Liver (tissue), 3 donors: ENCODE data around the gene FES.

Experiments
- CTCF ChIP-seq: fragments of 150-350 bp; IDR thresholded peaks from 2 replicates; pipeline ENCODE4 v1.5.1; 2017; ENCODE audit warnings: improper control_type of control experiment, low read depth, low read length; ENCODE audit not compliant: missing input control
- EGR1 ChIP-seq, 2 donors: IDR thresholded peaks; 2 replicates each; pipeline ENCODE4 v1.6.1; 2016 to 2018; ENCODE audit warnings: antibody characterized with exemption in 2 of 2, low read depth in 2 of 2
- GABPA ChIP-seq, 2 donors: IDR thresholded peaks in 1 of 2; conservative IDR thresholded peaks in 1 of 2; 2 replicates each; pipeline ENCODE4 v1.6.1; 2016; ENCODE audit warnings: antibody characterized with exemption in 2 of 2, mild to moderate bottlenecking in 1 of 2, moderate library complexity in 1 of 2
- JUND ChIP-seq, 2 donors: IDR thresholded peaks; 2 replicates each; pipeline ENCODE4 v1.6.1; 2016; ENCODE audit warnings: antibody characterized with exemption in 2 of 2
- MAX ChIP-seq: IDR thresholded peaks from 2 replicates; pipeline ENCODE4 v1.6.1; 2016; ENCODE audit warnings: antibody characterized with exemption
- NR2F2 ChIP-seq: IDR thresholded peaks from 2 replicates; pipeline ENCODE4 v1.6.1; 2016; ENCODE audit warnings: antibody characterized with exemption
- RAD21 ChIP-seq, 2 donors: IDR thresholded peaks; 2 replicates each; pipeline ENCODE4 v1.6.1; 2016; ENCODE audit warnings: antibody characterized with exemption in 2 of 2, mild to moderate bottlenecking in 2 of 2
- REST ChIP-seq: IDR thresholded peaks from 2 replicates; pipeline ENCODE4 v1.6.1; 2016; ENCODE audit warnings: antibody characterized with exemption, mild to moderate bottlenecking
- RXRA ChIP-seq, 2 donors: IDR thresholded peaks; 2 replicates each; pipeline ENCODE4 v1.6.1; 2017 to 2018; ENCODE audit warnings: antibody characterized with exemption in 2 of 2, mild to moderate bottlenecking in 1 of 2
- SP1 ChIP-seq: IDR thresholded peaks from 2 replicates; pipeline ENCODE4 v1.6.1; 2018; ENCODE audit warnings: antibody characterized with exemption, mild to moderate bottlenecking
- TAF1 ChIP-seq: conservative IDR thresholded peaks from 2 replicates; pipeline ENCODE4 v1.6.1; 2016; ENCODE audit warnings: antibody characterized with exemption, mild to moderate bottlenecking
- YY1 ChIP-seq: IDR thresholded peaks from 2 replicates; pipeline ENCODE4 v1.6.1; 2016; ENCODE audit warnings: antibody characterized with exemption, mild to moderate bottlenecking
- TF ChIP-seq, protein P1 (sequence below): IDR thresholded peaks from 2 replicates; pipeline ENCODE4 v1.6.1; 2016; ENCODE audit warnings: antibody characterized with exemption
- TF ChIP-seq, protein P2 (sequence below): IDR thresholded peaks from 2 replicates; pipeline ENCODE4 v1.6.1; 2016; ENCODE audit warnings: antibody characterized with exemption
- donor health status: healthy.
- donor health status: healthy.

GRCh38 chr15:90875549-90875981, 8.7 kb upstream of the FES start:
- TF ChIP-seq JUND (IDR thresholded peaks at IDR 0.05) (no peak), EGR1 (IDR thresholded peaks at IDR 0.05; ENCODE audit: low read depth in 2 of 2) (no peak), CTCF (no peak), RAD21 (IDR thresholded peaks at IDR 0.05) (no peak), MAX (no peak), TAF1 (no peak), NR2F2 (no peak), REST (no peak), YY1 (no peak), GABPA (IDR thresholded peaks at IDR 0.05 in 1 of 2, conservative IDR thresholded peaks at IDR 0.05 in 1 of 2) (no peak), SP1 (no peak), RXRA (IDR thresholded peaks at IDR 0.05) (no peak)
- TF ChIP-seq, protein P1, sequence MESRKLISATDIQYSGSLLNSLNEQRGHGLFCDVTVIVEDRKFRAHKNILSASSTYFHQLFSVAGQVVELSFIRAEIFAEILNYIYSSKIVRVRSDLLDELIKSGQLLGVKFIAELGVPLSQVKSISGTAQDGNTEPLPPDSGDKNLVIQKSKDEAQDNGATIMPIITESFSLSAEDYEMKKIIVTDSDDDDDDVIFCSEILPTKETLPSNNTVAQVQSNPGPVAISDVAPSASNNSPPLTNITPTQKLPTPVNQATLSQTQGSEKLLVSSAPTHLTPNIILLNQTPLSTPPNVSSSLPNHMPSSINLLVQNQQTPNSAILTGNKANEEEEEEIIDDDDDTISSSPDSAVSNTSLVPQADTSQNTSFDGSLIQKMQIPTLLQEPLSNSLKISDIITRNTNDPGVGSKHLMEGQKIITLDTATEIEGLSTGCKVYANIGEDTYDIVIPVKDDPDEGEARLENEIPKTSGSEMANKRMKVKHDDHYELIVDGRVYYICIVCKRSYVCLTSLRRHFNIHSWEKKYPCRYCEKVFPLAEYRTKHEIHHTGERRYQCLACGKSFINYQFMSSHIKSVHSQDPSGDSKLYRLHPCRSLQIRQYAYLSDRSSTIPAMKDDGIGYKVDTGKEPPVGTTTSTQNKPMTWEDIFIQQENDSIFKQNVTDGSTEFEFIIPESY: no peak
- TF ChIP-seq, protein P2, sequence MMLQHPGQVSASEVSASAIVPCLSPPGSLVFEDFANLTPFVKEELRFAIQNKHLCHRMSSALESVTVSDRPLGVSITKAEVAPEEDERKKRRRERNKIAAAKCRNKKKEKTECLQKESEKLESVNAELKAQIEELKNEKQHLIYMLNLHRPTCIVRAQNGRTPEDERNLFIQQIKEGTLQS: no peak
